HCT116 (cell line): ENCODE measurements around the gene UBR2.

Experiments used
- ELF1 ChIP-seq: IDR thresholded peaks from 2 replicates; pipeline ENCODE4 v1.6.1; 2012; ENCODE audit warnings: low read depth, borderline replicate concordance
- POLR2A ChIP-seq: IDR thresholded peaks from 2 replicates; pipeline ENCODE4 v1.7.0; 2011; ENCODE audit warnings: borderline replicate concordance; ENCODE audit not compliant: insufficient read depth, insufficient read length; ENCODE audit errors: extremely low read depth

GRCh38 chr6:42522036-42522435 lies 41.8 kb upstream of the UBR2 start:
- TF ChIP-seq ELF1 (no peak), POLR2A (no peak)
